ENCODE results near the gene FGA. TPM values are rescaled to one million over a fixed set of nuclear protein-coding genes. Genes with fewer than 3 reads are reported as not detected.

FGA gene
- total RNA-seq, 1 donor from 2014 or later = not detected

DNA sequence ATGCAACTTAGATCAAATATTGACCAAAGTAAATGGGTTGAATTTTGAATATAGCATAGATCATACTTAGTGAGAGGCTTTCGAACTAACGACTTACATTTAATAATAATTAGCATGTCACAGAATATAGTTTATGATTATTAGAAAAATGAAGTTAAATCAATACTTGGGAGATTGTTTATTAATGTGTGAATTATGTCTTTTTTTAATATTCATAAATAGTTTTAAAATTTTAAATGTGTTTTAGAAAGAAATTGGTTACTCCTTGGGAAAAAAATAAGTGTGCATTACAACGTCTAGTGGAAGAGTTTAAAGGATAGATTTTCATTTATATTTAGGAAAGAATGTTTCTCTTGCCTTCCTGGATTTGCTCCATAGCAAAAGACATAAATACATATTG, 7.3 kb downstream of the FGA start:
- no peak for DNase-seq (ENCODE audit: low read depth, low spot score)

DNA sequence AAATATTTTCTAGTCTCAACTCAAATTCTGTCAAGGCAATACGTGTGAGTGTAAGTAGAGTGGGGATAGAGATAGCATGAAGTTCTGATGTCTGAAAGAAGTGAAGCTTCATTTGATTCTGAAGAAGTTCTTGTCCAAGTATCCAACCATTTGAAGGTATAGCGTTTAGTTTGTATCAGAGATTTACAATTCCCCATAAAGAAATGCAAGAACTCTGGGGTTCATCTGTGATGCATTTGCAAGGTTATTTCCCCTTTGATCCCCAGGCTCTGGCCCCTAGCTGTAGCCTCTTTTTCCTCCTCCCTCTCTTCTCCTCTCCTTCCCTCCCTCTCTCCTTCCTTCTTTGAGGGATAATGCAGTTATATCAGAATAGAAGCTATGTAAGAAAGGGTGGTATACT, 7.8 kb downstream of the FGA start:
- no peak for DNase-seq (ENCODE audit: low read depth, low spot score)

DNA sequence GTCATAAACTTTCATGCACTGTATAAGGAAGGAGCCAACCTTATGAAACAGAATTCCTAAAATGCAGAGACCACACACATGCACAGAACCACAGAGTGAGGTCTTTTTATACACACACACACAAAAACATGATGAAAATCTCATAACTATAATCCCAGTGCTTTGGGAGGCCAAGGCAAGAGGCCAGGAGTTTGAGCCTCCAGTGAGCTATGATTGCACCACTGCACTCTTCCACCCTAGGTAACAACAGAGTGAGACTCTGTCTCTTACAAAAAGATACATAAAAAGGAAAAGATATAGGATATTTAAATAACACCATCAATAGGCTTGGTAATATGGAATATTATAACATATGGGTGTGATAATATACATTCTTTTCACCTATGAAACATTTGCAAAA, 10.6 kb downstream of the FGA start:
- no peak for DNase-seq (ENCODE audit: low read depth, low spot score)

DNA sequence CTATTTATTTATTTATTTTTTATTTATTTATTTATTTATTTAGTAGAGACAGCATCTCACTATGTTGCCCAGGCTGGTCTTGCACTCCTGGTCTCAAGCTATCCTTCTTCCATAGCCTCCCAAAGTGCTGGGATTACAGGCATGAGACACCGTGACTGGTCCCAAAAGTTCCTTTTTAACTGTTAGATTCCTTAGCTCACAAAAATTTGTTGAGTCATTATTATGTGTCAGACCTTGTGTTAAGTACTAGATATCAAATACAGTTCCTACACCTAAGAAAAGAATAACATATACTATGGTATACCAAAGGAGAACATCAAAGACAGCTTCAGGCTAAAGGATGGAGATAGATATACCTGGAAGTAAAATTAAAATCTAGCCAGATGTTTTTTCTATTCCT, 11.6 kb downstream of the FGA start:
- no peak for DNase-seq (ENCODE audit: low read depth, low spot score)

DNA sequence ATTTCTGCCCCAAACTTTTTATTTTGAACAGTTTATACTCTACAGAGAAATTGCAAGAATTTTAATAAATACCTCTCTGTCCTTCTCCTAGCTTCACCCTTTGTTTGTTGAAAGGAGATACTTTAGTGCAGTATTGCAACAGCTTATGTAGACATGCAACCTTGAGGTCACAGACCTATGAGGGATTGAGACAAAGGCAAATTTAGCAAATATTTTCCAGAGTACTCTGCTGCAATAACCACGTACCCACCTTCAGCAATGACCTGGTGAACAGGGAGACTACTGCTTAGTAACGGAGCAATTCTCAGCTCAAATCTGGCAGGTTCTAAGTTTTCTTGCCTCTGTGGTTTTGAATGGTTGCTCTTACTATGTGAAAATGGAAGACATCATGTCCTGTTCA, 13.2 kb downstream of the FGA start:
- DNase-seq (ENCODE audit: low read depth, low spot score) = no peak

DNA sequence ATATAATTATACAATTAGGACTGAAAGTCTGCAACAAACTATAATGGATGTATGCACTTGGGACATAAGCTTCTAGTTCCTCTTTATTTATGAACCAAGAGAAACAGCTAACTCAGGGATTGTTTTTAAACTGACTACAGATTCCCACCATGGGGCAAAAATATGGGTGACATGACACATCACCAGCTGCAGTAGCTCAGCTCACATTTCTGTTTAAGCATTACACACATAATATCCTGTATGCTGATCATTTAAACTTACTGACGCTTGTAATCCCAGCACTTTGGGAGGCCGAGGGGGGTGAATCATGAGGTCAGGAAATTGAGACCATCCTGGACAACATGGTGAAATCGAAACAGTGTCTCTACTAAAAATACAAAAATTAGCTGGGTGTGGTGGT, 16.2 kb downstream of the FGA start:
- no peak for DNase-seq (ENCODE audit: low read depth, low spot score)

DNA sequence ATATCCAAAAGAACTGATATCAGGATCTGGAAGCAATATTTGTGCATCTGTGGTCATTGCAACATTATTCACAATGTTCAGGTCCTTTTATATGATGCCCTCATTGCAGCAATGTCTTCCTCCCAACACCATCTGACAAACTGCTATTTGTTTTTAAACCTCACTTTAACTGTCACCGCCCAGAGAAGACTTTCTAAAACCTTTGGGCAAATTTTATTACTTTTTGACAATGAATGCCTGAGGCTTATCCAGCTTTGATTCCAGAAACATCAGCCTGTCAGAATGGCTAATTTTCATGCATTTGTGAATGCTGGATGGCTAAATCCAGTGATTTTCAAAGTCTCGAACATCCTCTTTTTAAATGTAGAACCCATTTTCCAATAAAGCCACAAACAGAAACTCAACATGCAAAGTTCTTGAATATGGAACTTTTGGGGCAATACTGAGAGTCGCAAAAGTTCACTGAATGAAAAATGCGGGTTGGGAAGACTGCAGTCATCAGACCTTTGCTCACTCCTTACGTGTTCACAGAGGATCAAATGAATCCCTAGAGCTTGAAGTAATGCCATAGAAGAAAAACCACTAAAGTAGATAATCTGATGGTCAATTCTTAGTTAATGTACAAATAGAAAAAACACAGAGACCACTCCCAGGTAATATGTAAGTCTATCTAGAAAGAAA, 17.2 kb downstream of the FGA start:
- DNase-seq (ENCODE audit: low read depth, low spot score) = no peak

DNA sequence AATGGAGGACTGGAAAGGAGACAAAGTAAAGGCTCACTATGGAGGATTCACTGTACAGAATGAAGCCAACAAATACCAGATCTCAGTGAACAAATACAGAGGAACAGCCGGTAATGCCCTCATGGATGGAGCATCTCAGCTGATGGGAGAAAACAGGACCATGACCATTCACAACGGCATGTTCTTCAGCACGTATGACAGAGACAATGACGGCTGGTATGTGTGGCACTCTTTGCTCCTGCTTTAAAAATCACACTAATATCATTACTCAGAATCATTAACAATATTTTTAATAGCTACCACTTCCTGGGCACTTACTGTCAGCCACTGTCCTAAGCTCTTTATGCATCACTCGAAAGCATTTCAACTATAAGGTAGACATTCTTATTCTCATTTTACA, 21.0 kb downstream of the FGA start:
- DNase-seq (ENCODE audit: low read depth, low spot score) = no peak

DNA sequence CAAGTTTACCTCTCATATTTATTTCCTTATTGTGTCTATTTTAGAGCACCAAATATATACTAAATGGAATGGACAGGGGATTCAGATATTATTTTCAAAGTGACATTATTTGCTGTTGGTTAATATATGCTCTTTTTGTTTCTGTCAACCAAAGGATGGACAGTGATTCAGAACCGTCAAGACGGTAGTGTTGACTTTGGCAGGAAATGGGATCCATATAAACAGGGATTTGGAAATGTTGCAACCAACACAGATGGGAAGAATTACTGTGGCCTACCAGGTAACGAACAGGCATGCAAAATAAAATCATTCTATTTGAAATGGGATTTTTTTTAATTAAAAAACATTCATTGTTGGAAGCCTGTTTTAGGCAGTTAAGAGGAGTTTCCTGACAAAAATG, 21.5 kb downstream of the FGA start:
- DNase-seq (ENCODE audit: low read depth, low spot score) = no peak

DNA sequence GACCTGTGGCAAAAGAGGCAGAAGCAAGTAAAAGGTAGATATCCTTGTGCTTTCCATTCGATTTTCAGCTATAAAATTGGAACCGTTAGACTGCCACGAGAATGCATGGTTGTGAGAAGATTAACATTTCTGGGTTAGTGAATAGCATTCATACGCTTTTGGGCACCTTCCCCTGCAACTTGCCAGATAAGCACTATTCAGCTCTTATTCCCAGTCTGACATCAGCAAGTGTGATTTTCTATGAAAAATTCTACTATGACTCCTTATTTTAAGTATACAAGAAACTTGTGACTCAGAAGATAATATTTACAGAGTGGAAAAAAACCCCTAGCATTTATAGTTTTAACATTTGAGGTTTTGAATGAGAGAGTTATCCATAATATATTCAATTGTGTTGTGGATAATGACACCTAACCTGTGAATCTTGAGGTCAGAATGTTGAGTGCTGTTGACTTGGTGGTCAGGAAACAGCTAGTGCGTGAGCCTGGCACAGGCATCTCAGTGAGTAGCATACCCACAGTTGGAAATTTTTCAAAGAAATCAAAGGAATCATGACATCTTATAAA, 23.8 kb downstream of the FGA start:
- DNase-seq (ENCODE audit: low read depth, low spot score) = no peak

DNA sequence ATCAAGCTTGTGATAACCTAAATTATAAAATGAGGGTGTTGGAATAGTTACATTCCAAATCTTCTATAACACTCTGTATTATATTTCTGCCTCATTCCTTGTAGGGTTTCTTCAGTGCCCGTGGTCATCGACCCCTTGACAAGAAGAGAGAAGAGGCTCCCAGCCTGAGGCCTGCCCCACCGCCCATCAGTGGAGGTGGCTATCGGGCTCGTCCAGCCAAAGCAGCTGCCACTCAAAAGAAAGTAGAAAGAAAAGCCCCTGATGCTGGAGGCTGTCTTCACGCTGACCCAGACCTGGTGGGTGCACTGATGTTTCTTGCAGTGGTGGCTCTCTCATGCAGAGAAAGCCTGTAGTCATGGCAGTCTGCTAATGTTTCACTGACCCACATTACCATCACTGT, 24.8 kb downstream of the FGA start:
- no peak for DNase-seq (ENCODE audit: low read depth, low spot score)

DNA sequence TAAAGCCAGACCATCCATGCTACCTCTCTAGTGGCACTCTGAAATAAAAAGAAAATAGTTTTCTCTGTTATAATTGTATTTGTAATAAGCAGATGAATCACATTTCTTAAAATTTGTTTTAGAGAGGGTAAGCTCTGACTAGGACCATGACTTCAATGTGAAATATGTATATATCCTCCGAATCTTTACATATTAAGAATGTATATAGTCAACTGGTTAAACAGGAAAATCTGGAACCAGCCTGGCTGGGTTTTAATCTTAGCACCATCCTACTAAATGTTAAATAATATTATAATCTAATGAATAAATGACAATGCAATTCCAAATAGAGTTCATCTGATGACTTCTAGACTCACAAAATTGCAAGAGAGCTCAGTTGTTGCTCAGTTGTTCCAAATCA, 26.2 kb downstream of the FGA start:
- DNase-seq (ENCODE audit: low read depth, low spot score) = no peak

DNA sequence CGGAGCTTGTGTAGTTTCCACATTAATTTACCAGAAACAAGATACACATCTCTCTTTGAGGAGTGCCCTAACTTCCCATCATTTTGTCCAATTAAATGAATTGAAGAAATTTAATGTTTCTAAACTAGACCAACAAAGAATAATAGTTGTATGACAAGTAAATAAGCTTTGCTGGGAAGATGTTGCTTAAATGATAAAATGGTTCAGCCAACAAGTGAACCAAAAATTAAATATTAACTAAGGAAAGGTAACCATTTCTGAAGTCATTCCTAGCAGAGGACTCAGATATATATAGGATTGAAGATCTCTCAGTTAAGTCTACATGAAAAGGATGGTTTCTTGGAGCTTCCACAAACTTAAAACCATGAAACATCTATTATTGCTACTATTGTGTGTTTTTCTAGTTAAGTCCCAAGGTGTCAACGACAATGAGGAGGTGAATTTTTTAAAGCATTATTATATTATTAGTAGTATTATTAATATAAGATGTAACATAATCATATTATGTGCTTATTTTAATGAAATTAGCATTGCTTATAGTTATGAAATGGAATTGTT, 27.8 kb downstream of the FGA start, which contains the start of gene FGB:
Gene FGB (plus strand): TSS at position 315 of the 558 bp plus-strand sequence. CDS start 8 bp downstream, at position 323.
- no peak for DNase-seq (ENCODE audit: low read depth, low spot score)

DNA sequence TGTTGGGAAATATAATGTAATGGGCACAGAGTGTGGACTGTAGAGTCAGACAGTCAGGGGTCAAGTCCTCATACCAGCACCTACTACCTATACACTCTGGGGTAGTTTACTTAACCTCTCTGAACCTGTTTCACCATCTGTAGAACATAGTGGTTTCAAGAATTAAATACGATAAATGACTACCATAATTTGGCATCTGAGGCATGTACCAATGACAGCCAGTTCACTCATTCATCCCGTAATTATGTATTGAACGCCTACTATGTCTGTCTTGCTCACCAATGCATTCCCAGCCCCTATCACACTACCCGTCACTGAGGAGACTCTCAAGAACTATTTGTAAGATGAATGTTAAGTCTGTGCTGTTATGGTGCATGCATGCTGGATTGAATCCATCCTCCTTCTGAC, 29.7 kb downstream of the FGA start:
- DNase-seq (ENCODE audit: low read depth, low spot score) = no peak

DNA sequence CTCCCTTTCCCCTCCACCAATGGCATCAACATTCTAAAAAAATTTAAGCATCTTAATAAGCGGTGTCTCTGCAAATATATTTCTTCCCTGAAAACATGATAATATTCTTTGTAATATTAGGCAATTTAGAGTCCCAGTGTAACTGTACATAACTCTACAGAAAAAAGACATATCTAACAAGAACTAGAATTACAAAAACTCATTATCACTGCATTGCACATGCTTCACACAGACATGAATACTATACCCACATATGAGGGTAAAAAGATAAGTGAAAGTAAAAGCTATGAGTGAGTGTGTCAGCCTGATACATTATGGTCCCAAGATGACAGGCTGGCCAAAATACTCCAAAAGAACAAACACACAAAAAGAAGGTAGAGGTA, 30.1 kb downstream of the FGA start:
- no peak for DNase-seq (ENCODE audit: low read depth, low spot score)

DNA sequence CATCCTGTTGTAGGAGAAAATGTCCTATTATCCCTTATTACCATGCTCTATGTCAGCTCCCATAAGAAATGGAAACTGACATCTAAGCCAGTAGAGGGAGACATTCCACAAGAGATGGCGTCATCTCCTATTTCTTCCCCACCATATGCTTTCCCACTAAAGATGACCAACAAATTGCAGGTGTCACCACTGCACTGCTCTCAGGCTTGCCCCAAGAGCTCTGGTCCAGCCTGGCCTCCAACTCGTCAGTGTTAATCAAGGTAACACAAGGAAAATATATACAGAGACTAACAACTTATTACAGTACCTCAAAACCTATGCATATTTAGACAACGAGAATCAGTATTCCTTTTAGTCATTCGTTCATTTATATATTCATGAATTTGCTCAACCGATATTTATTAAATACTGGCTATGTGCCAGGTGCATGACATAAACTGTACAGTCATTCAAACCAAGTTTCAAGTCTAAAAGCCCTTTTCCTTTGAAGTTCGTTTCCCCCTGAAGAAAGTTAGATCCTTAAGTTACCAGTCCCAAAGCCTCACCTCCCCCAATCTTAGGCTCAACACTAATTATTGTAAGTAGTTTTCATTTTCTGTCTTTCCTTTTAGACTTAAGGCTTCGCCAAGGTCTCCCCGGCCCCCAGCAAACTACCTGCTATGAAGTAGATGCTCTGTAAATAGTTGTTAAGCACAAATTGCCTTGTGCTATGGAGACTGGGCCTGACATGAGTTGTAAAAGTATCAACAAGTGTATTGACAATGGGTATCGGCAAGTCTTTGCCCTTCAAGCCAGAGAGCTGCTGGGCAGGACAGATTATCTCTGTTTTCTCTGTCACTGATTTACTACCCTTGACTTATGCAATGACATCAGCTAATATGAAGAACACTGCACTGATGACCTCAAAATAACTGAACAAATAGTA, 30.8 kb downstream of the FGA start:
- DNase-seq (ENCODE audit: low read depth, low spot score) = peak; percentile 8

DNA sequence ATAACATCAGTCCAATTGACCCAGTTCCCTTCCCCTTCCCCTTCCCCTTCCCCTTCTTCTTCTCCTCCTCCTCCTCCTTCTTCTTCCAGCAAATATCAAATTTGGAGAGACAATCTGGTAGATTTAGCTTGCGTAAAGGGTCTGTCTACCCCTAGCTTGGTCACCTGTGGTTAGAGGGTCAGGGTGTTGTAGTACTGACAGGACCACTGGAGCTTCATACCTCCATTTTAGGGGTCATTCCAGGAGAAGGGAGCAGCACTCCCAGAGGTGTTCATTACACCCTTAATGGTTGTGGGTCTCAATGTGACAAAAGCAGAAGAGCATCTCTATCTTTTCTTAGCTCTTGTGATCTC, 31.4 kb downstream of the FGA start:
- no peak for DNase-seq (ENCODE audit: low read depth, low spot score)

DNA sequence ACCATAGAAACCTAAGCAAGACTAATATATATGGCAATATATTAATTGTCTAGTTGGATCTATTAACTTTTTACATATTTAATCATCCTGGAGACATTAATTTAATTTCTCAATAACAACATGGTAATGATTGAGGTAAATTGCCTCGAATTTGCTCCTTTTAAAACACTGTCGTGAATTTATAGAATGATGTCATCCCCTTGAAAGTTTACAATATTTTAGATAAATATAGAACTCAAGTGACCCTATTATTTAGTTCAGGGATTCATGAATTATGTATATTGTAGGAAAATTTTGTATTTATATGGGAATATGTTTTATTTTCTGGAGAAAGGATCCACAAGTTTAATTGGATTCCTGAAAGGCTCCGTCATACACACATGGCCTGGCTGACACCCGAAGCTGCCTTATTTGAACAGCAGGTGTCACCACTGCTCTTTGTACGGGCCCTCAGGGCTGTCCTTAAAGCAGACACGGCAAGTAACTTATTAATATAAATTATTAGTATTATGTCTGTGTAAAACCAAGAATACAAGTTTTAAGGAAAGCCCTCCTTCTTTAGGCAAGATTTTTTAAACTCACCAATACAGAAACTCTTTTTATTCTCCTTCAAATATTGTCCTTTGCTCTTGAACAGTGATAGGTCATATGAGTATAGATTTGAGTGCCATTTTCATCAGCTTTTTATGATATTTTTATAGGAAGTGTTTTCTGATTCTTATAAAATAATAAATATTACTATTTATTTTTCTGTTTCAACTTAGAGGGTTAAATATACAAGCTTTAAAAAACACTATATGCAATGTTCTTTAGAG, 38.5 kb downstream of the FGA start:
- peak; percentile 61 for DNase-seq (ENCODE audit: low read depth, low spot score)

DNA sequence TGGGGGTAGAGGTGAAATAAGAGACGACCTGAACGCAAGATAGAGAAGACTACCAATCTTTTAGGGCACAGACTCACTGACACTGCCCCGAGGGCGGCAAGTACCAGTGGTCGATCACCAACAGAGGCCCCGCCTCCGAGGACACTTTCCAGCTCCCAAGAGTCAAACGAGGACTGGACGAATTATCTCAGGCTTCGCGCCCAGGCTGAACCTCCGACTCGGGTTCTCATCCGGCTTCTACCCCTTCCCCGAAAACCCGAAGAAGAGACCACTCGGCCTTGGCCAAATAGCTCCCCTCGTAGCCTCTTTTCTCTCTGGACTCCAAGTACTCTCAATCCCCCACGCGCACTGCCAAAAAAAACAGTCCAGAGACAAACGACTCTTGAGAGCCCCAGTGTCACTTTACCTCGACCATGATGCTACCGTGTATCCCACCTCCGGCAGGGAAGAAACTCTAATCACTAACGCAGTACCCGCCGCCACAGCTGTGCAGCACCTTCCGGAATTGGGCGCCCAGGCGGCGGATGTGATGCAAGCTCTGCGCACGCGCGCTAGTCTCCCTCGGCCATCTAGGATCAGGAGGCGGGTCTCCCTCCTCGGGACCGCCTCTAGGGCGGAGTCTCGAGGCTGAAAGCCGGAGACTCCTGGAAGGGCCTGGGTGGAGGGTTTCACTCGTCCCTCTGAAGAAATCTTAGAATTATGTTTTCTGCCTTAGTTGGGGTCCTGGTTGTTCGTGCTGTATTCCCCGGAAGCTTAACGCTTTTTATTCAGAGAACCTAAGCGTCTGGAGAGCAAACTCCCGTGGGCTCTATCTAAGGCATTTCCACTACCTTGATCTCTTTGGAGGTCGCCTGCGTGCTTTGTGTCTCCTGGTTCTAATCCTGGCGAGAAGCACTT, 40.4 kb downstream of the FGA start, which contains the start of gene PLRG1:
Gene PLRG1 (minus strand): TSS at position 507 of the 897 bp plus-strand sequence. CDS start 92 bp downstream, at position 415.
- peak; percentile 74 for DNase-seq (ENCODE audit: low read depth, low spot score)

DNA sequence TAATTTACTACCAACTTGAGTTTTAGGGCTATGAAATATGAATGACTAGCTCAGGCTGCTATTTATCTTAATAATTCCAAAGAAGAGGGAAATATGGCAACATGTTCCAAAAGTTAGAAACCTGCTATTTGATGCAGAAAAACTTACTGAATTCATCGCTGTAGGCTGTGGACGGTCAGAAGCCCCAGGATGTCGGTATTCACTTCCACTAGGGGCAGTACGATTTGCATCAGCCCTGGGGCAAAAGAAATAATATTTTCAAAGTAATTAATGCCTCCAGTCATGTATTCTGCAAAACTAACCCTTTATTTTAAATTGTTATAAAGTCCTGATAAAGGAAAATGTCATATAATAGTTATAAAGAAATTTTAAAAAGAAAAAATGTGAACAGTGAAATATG, 44.9 kb downstream of the FGA start:
- no peak for DNase-seq (ENCODE audit: low read depth, low spot score)

Measured in pulmonary artery endothelial cell (primary cell).